ENCODE data around the gene CCDC91. TPM values are rescaled to one million over a fixed set of nuclear protein-coding genes. Genes with fewer than 3 reads are reported as not detected.

The CCDC91 gene
- total and polyA plus RNA-seq, 9 of the 15 experiments (the other 6 are each of a cell fraction or from before 2014, with no cell fraction given), result 10.1 to 31.1 (median 26.3) TPM

DNA sequence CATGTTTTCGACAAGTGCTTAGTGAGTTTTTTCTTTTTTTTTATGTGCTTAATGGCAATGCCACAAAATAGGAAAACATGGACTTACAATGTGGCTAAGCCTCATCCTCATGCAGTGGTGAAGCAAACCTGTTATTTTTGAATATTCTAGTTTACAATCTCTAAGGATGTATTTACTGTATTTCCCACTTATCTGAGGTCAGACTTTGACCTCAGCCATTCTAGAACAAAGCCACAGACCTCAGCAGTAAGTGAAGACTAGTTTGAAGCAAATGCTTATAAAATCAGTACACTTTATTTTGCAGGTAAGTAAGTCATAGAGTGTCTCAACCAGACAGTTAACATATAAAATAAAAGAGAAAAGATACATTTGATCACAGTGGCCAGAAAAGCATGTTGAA lies 130.1 kb downstream of the CCDC91 start:
- no peaks in the 10 kb centered on the region for H3K9me3 ChIP-seq (replicated peaks; ENCODE audit: control insufficient read depth, insufficient read depth, low read depth, low read length)
- WGBS (ENCODE audit: insufficient coverage, low coverage, missing lambda C conversion rate), result 53% methylated on average over 1 of the region's 1 CpG
- no peak overlapping the region for H3K4me2 ChIP-seq (ENCODE audit: insufficient read depth, low read length)
- intact Hi-C loops (cut with micrococcal nuclease) (no loop called here), in situ Hi-C loops (cut with MboI) (no loop called here)
- H4K20me1 ChIP-seq (replicated peaks; ENCODE audit: control insufficient read depth, insufficient read depth, low read length), result no peaks in the 10 kb centered on the region
- POLR2A ChIA-PET, result no interaction called here
- FAIRE-seq (no peak), DNase-seq (ENCODE audit: extremely low read depth in 1 of 4, low spot score in 3 of 4) (no peak), ATAC-seq (no peak)
- TF ChIP-seq MTA2 (IDR thresholded peaks at IDR 0.05; ENCODE audit: low read depth) (no peak), RHOXF2B (CRISPR knock-in tag; conservative IDR thresholded peaks at IDR 0.05) (no peak), KLF16 (IDR thresholded peaks at IDR 0.05) (no peak), MEF2A (IDR thresholded peaks at IDR 0.05; ENCODE audit: control insufficient read depth, low read depth, low read length) (no peak), SAFB2 (IDR thresholded peaks at IDR 0.05; ENCODE audit: borderline replicate concordance, low read depth, low read length, severe bottlenecking) (no peak), ZNF395 (CRISPR knock-in tag; IDR thresholded peaks at IDR 0.05) (no peak), NR1H2 (CRISPR knock-in tag; IDR thresholded peaks at IDR 0.05) (no peak), MAFF (IDR thresholded peaks at IDR 0.05; ENCODE audit: low read length) (no peak), SREBF1 (IDR thresholded peaks at IDR 0.05; ENCODE audit: borderline replicate concordance, low read depth, low read length) (no peak), KLF1 (tag; IDR thresholded peaks at IDR 0.05) (no peak), MXD1 (CRISPR knock-in tag; IDR thresholded peaks at IDR 0.05; ENCODE audit: borderline replicate concordance, poor library complexity, severe bottlenecking) (no peak), TEAD4 (IDR thresholded peaks at IDR 0.05; ENCODE audit: low read length) (no peak), TEAD4 (CRISPR knock-in tag; IDR thresholded peaks at IDR 0.05; ENCODE audit: borderline replicate concordance) (no peak), ESRRB (CRISPR knock-in tag; IDR thresholded peaks at IDR 0.05; ENCODE audit: borderline replicate concordance) (no peak), ZC3H11A (IDR thresholded peaks at IDR 0.05; ENCODE audit: low read depth, low read length) (no peak), CTBP1 (IDR thresholded peaks at IDR 0.05; ENCODE audit: borderline replicate concordance) (no peak), ZNF384 (IDR thresholded peaks at IDR 0.05; ENCODE audit: low read depth, low read length) (no peak)
- H3K4me1 ChIP-seq (replicated peaks in 1 of 2; ENCODE audit: control insufficient read depth in 2 of 2, insufficient read depth in 2 of 2, low read length in 2 of 2), result no peaks in the 10 kb centered on the region
- peaks cover 2% of the 10 kb centered on the region; the same call in 1 of the 3 replicates for H3K36me3 ChIP-seq (ENCODE audit: control insufficient read depth, insufficient read depth, low read length)
- H3K9me1 ChIP-seq (ENCODE audit: control insufficient read depth, insufficient read depth, low read length), result no peaks in the 10 kb centered on the region
- no peak overlapping the region for H2AFZ ChIP-seq (ENCODE audit: low read depth, low read length)
- no peaks in the 10 kb centered on the region for H3K79me2 ChIP-seq (ENCODE audit: control insufficient read depth, insufficient read depth, low read length)
- no peak overlapping the region for H3K27ac ChIP-seq (ENCODE audit: extremely low read depth, low read depth, low read length)
- no peaks in the 10 kb centered on the region for H3K27me3 ChIP-seq (ENCODE audit: control insufficient read depth in 2 of 2, insufficient read depth in 2 of 2, low read length in 2 of 2)
- BruUV-seq (replicated peaks), result no TSS peak
- CTCF ChIA-PET (ENCODE audit: low intra/inter-chr PET ratio), result no interaction called here
- H3K4me3 ChIP-seq, result no peak overlapping the region
- H3K9ac ChIP-seq (ENCODE audit: insufficient read depth in 1 of 2, low read depth in 2 of 2, low read length in 2 of 2), result no peak overlapping the region
